Activated CD4-positive, alpha-beta T cell treated with anti-CD3 and anti-CD28 coated beads for 24 hours (primary cell): Measurements from ENCODE around the gene PRPH2.
"Not testable (repeated sequence)": the region's sequence is repeated elsewhere in the genome, so short reads cannot be mapped to it uniquely, and the experiment has no call there.

Experiments used
- DNase-seq, 2 donors: peaks; one replicate each; pipeline ENCODE4 v3.0.0-alpha.2; 2020; ENCODE audit warnings: low read depth in 2 of 2

PRPH2 gene

GRCh38 chr6:42742116-42742894 is 19.9 kb upstream of the PRPH2 start:
- no peak for DNase-seq

- DNase-seq: no peak
These were observed 18.3 kb upstream of the PRPH2 start for GRCh38 chr6:42740725-42741124.

GRCh38 chr6:42735976-42736375 is 13.6 kb upstream of the PRPH2 start:
- DNase-seq: no peak

GRCh38 chr6:42733867-42734481 is 11.6 kb upstream of the PRPH2 start:
- DNase-seq: not testable (repeated sequence)

GRCh38 chr6:42729731-42730130 is 7.3 kb upstream of the PRPH2 start:
- DNase-seq: no peak

- no peak for DNase-seq
These were observed 5.2 kb upstream of the PRPH2 start for GRCh38 chr6:42727627-42728026.

- DNase-seq: no peak
These were observed 4.8 kb upstream of the PRPH2 start for GRCh38 chr6:42727087-42727611.

GRCh38 chr6:42726485-42727086 is 4.2 kb upstream of the PRPH2 start:
- peak; percentile 41 to 57 for DNase-seq

- DNase-seq: no peak
These were observed 3.6 kb upstream of the PRPH2 start for GRCh38 chr6:42726026-42726425.

GRCh38 chr6:42724825-42725224 is 2.4 kb upstream of the PRPH2 start:
- no peak for DNase-seq

GRCh38 chr6:42720739-42721138 is 1.7 kb downstream of the PRPH2 start:
- DNase-seq: no peak

GRCh38 chr6:42715871-42716270 is 6.5 kb downstream of the PRPH2 start:
- no peak for DNase-seq

GRCh38 chr6:42714098-42714761 is 8.2 kb downstream of the PRPH2 start:
- no peak for DNase-seq

GRCh38 chr6:42711930-42712329 is 10.5 kb downstream of the PRPH2 start:
- no peak for DNase-seq

GRCh38 chr6:42710316-42710715 is 12.1 kb downstream of the PRPH2 start:
- DNase-seq: no peak

- DNase-seq: no peak
These were observed 12.5 kb downstream of the PRPH2 start for GRCh38 chr6:42709871-42710270.

- no peak for DNase-seq
These were observed 14.3 kb downstream of the PRPH2 start for GRCh38 chr6:42708096-42708495.

GRCh38 chr6:42707595-42707994 is 14.8 kb downstream of the PRPH2 start:
- no peak for DNase-seq

- no peak for DNase-seq
These were observed 17.4 kb downstream of the PRPH2 start for GRCh38 chr6:42704937-42705374.

GRCh38 chr6:42704251-42704936 is 18.0 kb downstream of the PRPH2 start:
- no peak for DNase-seq

GRCh38 chr6:42702786-42703185 is 19.6 kb downstream of the PRPH2 start:
- DNase-seq: not testable (repeated sequence)

GRCh38 chr6:42702200-42702599 is 20.2 kb downstream of the PRPH2 start:
- no peak for DNase-seq
